DOHH2 (cell line): ENCODE measurements around the gene CTSW.
A peak's percentile ranks its signal among the peaks of the same experiment; 100 is the strongest.

Experiments
- H3F3A ChIP-seq: fragments of 200-600 bp; sonication (generic), shearing (Covaris generic); 2 replicates; pipeline ENCODE4 v1.6.0; 2016; ENCODE audit warnings: antibody characterized with exemption, mild to moderate bottlenecking; ENCODE audit not compliant: control insufficient read depth, insufficient read depth
- H3K27ac ChIP-seq: fragments of 200-600 bp; sonication (generic); 2 replicates; pipeline ENCODE4 v1.5.1; 2014; ENCODE audit warnings: low read depth, mild to moderate bottlenecking, low read length, moderate library complexity
- H3K27me3 ChIP-seq: fragments of 200-600 bp; sonication (generic); 2 replicates; pipeline ENCODE4 v1.6.1; 2014; ENCODE audit warnings: mild to moderate bottlenecking, low read length, mixed read lengths; ENCODE audit not compliant: control insufficient read depth
- H3K36me3 ChIP-seq: fragments of 200-600 bp; sonication (generic); 2 replicates; pipeline ENCODE4 v1.6.1; 2014; ENCODE audit warnings: mild to moderate bottlenecking, low read length, moderate library complexity, mixed read lengths; ENCODE audit not compliant: control insufficient read depth
- H3K4me1 ChIP-seq: fragments of 200-600 bp; sonication (generic); 2 replicates; pipeline ENCODE4 v1.6.1; 2014; ENCODE audit warnings: mild to moderate bottlenecking, low read length, mixed read lengths; ENCODE audit not compliant: control insufficient read depth
- H3K4me2 ChIP-seq: fragments of 200-600 bp; sonication (generic); 2 replicates; pipeline ENCODE4 v1.6.0; 2014; ENCODE audit warnings: mild to moderate bottlenecking, low read length, moderate library complexity
- H3K4me3 ChIP-seq: fragments of 200-600 bp; sonication (generic); 2 replicates; pipeline ENCODE4 v1.5.1; 2014; ENCODE audit warnings: mild to moderate bottlenecking, low read length, mixed read lengths
- H3K79me2 ChIP-seq: fragments of 200-600 bp; sonication (generic); 2 replicates; pipeline ENCODE4 v1.6.1; 2014; ENCODE audit warnings: mild to moderate bottlenecking, low read length, mixed read lengths; ENCODE audit not compliant: control insufficient read depth
- H3K9me2 ChIP-seq: fragments of 200-600 bp; sonication (generic); replicated peaks from 2 replicates; pipeline ENCODE4 v1.6.1; 2014; ENCODE audit warnings: mild to moderate bottlenecking, low read length, mixed read lengths; ENCODE audit not compliant: control insufficient read depth
- H3K9me3 ChIP-seq: fragments of 200-600 bp; sonication (generic); 2 replicates; pipeline ENCODE4 v1.6.1; 2014; ENCODE audit warnings: antibody characterized with exemption, low read length, mixed read lengths; ENCODE audit not compliant: control insufficient read depth, insufficient read depth
- H4K20me1 ChIP-seq: fragments of 200-600 bp; sonication (generic); 2 replicates; pipeline ENCODE4 v1.6.0; 2014; ENCODE audit warnings: low read depth, mild to moderate bottlenecking, antibody characterized with exemption, low read length, moderate library complexity; ENCODE audit not compliant: control insufficient read depth, insufficient read depth
- EZH2phosphoT487 ChIP-seq: fragments of 200-600 bp; sonication (generic); IDR thresholded peaks from 2 replicates; pipeline ENCODE4 v1.6.1; 2017; ENCODE audit warnings: borderline replicate concordance, mild to moderate bottlenecking, antibody characterized with exemption, low read length, moderate library complexity, mixed read lengths
- TF ChIP-seq, protein P1 (sequence below): fragments of 200-600 bp; sonication (generic); IDR thresholded peaks from one replicate; pipeline ENCODE4 v1.5.1; 2014; ENCODE audit warnings: antibody characterized with exemption, mild to moderate bottlenecking, low read depth, low read length; ENCODE audit not compliant: poor library complexity, severe bottlenecking

The CTSW gene

DNA sequence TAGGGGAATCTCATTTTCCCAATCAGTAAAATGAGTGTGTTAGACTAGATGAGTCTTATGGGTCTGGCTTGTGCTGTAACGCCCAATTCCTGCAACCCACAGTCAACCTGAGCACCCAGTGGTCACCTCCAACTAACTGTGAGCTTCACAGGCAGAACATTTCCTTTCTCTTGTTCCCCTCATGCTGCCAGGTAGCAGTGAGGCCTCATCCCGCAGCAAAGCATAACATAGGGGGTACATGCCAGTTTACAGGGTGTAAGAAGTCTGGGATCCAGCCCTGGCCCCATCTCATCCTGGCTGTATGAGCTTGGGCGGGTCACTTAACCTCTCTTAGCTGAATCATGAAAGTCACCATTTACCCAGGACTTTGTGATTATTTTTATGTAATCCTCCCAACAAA, 10.7 kb upstream of the CTSW start:
- Histone ChIP-seq H3K4me1 (peaks cover 33% of the 10 kb centered on the region), H3K27ac (no peak overlapping the region)

DNA sequence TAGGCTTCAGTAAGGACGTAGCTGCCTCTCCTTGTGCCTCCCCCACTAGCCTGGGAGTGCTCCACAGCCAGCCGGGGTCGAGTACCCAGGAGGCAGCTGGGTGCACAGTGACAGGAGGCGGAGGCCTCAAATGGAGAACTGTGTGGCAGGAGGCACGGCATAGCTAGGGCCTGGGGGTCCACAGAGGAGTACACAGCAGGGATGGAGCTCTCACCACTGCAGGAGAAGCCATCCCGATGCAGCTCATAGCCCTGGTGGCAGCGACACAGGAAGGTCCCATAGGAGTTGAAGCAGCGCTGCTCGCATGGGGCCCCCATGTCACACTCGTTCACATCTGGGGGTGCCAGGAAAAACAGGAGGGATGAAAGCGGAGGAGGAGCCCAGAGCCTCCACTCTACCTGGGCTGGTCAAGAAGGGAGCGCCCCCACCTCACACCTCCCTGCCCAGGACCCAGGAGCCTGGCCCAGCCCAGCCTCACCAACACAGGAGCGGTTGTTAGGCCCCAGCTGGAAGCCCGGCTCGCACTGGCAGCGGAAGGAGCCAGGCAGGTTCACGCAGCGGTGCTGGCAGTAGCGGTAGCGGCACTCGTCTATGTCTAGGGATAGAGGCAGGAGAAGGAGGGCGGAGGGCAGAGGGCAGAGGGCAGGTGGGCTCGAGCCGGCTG, 9.9 kb upstream of the CTSW start:
- Histone ChIP-seq H3K4me1 (peaks cover 37% of the 10 kb centered on the region), H3K36me3 (peaks cover 22% of the 10 kb centered on the region), H3K4me3 (no peak overlapping the region), H3F3A (peaks cover 12% of the 10 kb centered on the region; the same call in 1 of the 2 replicates), H3K4me2 (no peak overlapping the region), H4K20me1 (no peaks in the 10 kb centered on the region; the same call in 1 of the 2 replicates), H3K79me2 (no peaks in the 10 kb centered on the region), H3K27me3 (peaks cover 20% of the 10 kb centered on the region), H3K9me2 (no peaks in the 10 kb centered on the region), H3K9me3 (no peaks in the 10 kb centered on the region), H3K27ac (no peak overlapping the region)
- no peak for TF ChIP-seq EZH2phosphoT487
- TF ChIP-seq, protein P1, sequence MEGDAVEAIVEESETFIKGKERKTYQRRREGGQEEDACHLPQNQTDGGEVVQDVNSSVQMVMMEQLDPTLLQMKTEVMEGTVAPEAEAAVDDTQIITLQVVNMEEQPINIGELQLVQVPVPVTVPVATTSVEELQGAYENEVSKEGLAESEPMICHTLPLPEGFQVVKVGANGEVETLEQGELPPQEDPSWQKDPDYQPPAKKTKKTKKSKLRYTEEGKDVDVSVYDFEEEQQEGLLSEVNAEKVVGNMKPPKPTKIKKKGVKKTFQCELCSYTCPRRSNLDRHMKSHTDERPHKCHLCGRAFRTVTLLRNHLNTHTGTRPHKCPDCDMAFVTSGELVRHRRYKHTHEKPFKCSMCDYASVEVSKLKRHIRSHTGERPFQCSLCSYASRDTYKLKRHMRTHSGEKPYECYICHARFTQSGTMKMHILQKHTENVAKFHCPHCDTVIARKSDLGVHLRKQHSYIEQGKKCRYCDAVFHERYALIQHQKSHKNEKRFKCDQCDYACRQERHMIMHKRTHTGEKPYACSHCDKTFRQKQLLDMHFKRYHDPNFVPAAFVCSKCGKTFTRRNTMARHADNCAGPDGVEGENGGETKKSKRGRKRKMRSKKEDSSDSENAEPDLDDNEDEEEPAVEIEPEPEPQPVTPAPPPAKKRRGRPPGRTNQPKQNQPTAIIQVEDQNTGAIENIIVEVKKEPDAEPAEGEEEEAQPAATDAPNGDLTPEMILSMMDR: no peak

More for the DNA sequence above, 10.7 kb upstream of the CTSW start:
- H3K27me3 ChIP-seq: peaks cover 20% of the 10 kb centered on the region
- no peak for TF ChIP-seq EZH2phosphoT487
- TF ChIP-seq, protein P1: no peak
- no peak overlapping the region for H3K4me2 ChIP-seq
- H3F3A ChIP-seq: peaks cover 12% of the 10 kb centered on the region; the same call in 1 of the 2 replicates
- H3K9me2 ChIP-seq: no peaks in the 10 kb centered on the region
- H3K79me2 ChIP-seq: no peaks in the 10 kb centered on the region
- no peaks in the 10 kb centered on the region for H3K9me3 ChIP-seq
- no peaks in the 10 kb centered on the region; the same call in 1 of the 2 replicates for H4K20me1 ChIP-seq
- H3K36me3 ChIP-seq: peaks cover 30% of the 10 kb centered on the region
- H3K4me3 ChIP-seq: no peak overlapping the region

DNA sequence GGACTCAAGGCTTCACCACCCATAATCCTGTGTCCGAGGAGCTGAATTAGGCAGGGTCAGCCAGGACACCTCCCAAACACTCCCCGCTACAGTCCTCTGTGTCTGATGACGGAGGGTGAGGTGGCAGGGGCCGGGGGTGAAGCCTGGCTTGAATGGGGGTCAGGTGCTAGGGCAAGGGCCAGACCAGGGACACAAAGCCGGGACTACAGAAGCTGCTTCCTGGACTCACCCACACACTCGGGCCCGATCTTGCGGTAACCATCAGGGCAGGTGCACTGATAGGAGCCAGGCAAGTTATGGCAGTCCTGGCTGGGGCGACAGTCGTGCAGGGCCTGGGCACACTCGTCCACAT, 9.4 kb upstream of the CTSW start:
- Histone ChIP-seq H4K20me1 (no peaks in the 10 kb centered on the region; the same call in 1 of the 2 replicates), H3K9me2 (no peaks in the 10 kb centered on the region), H3K27me3 (peaks cover 20% of the 10 kb centered on the region), H3K4me3 (no peak overlapping the region), H3K79me2 (no peaks in the 10 kb centered on the region), H3K9me3 (no peaks in the 10 kb centered on the region), H3K4me2 (peak overlapping the region; percentile 29; the same call in 1 of the 2 replicates), H3K4me1 (peaks cover 37% of the 10 kb centered on the region), H3K36me3 (peaks cover 17% of the 10 kb centered on the region), H3F3A (peaks cover 12% of the 10 kb centered on the region; the same call in 1 of the 2 replicates), H3K27ac (no peak overlapping the region)
- TF ChIP-seq EZH2phosphoT487: no peak
- TF ChIP-seq, protein P1: no peak
